Measurements from ENCODE around the gene PRKAB1.

- no peak for TF ChIP-seq POLR2A (IDR thresholded peaks at IDR 0.05)
- TF ChIP-seq, protein P1, sequence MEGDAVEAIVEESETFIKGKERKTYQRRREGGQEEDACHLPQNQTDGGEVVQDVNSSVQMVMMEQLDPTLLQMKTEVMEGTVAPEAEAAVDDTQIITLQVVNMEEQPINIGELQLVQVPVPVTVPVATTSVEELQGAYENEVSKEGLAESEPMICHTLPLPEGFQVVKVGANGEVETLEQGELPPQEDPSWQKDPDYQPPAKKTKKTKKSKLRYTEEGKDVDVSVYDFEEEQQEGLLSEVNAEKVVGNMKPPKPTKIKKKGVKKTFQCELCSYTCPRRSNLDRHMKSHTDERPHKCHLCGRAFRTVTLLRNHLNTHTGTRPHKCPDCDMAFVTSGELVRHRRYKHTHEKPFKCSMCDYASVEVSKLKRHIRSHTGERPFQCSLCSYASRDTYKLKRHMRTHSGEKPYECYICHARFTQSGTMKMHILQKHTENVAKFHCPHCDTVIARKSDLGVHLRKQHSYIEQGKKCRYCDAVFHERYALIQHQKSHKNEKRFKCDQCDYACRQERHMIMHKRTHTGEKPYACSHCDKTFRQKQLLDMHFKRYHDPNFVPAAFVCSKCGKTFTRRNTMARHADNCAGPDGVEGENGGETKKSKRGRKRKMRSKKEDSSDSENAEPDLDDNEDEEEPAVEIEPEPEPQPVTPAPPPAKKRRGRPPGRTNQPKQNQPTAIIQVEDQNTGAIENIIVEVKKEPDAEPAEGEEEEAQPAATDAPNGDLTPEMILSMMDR (IDR thresholded peaks at IDR 0.05), result no peak
These were observed 57.6 kb downstream of the PRKAB1 start for GRCh38 chr12:119725523-119725922.

Measured in heart left ventricle (tissue), 13 donors.